ENCODE data around the gene PDGFRB. TPM values are rescaled to one million over a fixed set of nuclear protein-coding genes. Genes with fewer than 3 reads are reported as not detected.

PDGFRB gene
- total and polyA plus RNA-seq, 9 of the 15 experiments (the other 6 are each of a cell fraction or from before 2014, with no cell fraction given), result 0.01 to 1.5 (median 0.09) TPM; not detected in 3

GRCh38 chr5:150132740-150133139 lies 22.9 kb downstream of the PDGFRB start (continued):
- TF ChIP-seq E2F1 (CRISPR knock-in tag; IDR thresholded peaks at IDR 0.05) (no peak), HOXB6 (CRISPR knock-in tag; IDR thresholded peaks at IDR 0.05; ENCODE audit: borderline replicate concordance) (no peak), FOXA3 (CRISPR knock-in tag; conservative IDR thresholded peaks at IDR 0.05 in 1 of 2, IDR thresholded peaks at IDR 0.05 in 1 of 2) (no peak), RFX7 (CRISPR knock-in tag; IDR thresholded peaks at IDR 0.05) (no peak), SIN3A (IDR thresholded peaks at IDR 0.05; ENCODE audit: borderline replicate concordance in 2 of 2, control insufficient read depth in 1 of 2, low read depth in 2 of 2, low read length in 2 of 2) (no peak), FOXM1 (IDR thresholded peaks at IDR 0.05; ENCODE audit: low read depth) (no peak), FOXM1 (CRISPR knock-in tag; IDR thresholded peaks at IDR 0.05; ENCODE audit: low read depth) (no peak), KAT7 (CRISPR knock-in tag; IDR thresholded peaks at IDR 0.05; ENCODE audit: borderline replicate concordance) (no peak), GATAD2B (IDR thresholded peaks at IDR 0.05; ENCODE audit: borderline replicate concordance) (no peak), EHMT2 (IDR thresholded peaks at IDR 0.05) (no peak), PHF8 (IDR thresholded peaks at IDR 0.05; ENCODE audit: borderline replicate concordance, low read length) (no peak), CEBPB (tag; IDR thresholded peaks at IDR 0.05) (no peak)
